Measurements from ENCODE around the gene OTUD5.
A peak's percentile ranks its signal among the peaks of the same experiment; 100 is the strongest.
"Not testable (repeated sequence)": the region's sequence is repeated elsewhere in the genome, so short reads cannot be mapped to it uniquely, and the experiment has no call there.

The OTUD5 gene

GRCh38 chrX:48894891-48895290 is 62.5 kb downstream of the OTUD5 start:
- no peak for TF ChIP-seq CTCF (conservative IDR thresholded peaks at IDR 0.05; ENCODE audit: low read depth)
- POLR2A ChIA-PET (ENCODE audit: low non-redundant PET), result no interaction called here
- CTCF ChIA-PET, result no interaction called here
- DNase-seq (ENCODE audit: low spot score), result no peak
- no peak overlapping the region for H3K27ac ChIP-seq

GRCh38 chrX:48893556-48894348 is 63.7 kb downstream of the OTUD5 start:
- no peak overlapping the region for H3K27ac ChIP-seq
- POLR2A ChIA-PET (ENCODE audit: low non-redundant PET), result no interaction called here
- DNase-seq (ENCODE audit: low spot score), result no peak
- TF ChIP-seq CTCF (conservative IDR thresholded peaks at IDR 0.05; ENCODE audit: low read depth), result no peak
- CTCF ChIA-PET, result no interaction called here

- H3K27ac ChIP-seq, result peak overlapping the region; percentile 81; the same call in 1 of the 2 replicates
- ChIA-PET POLR2A (ENCODE audit: low non-redundant PET) (no interaction called here), CTCF (no interaction called here)
- TF ChIP-seq CTCF (conservative IDR thresholded peaks at IDR 0.05; ENCODE audit: low read depth), result no peak
- DNase-seq (ENCODE audit: low spot score), result no peak
Observed at GRCh38 chrX:48892896-48893295, 64.5 kb downstream of the OTUD5 start.

GRCh38 chrX:48891402-48892288 is 65.8 kb downstream of the OTUD5 start:
- peak; percentile 37 for TF ChIP-seq CTCF (conservative IDR thresholded peaks at IDR 0.05; ENCODE audit: low read depth)
- POLR2A ChIA-PET (ENCODE audit: low non-redundant PET), result no interaction called here
- DNase-seq (ENCODE audit: low spot score), result peak; percentile 69
- peak overlapping the region; percentile 81 for H3K27ac ChIP-seq
- CTCF ChIA-PET, result interaction anchor here (0.5 to 0.7 kb wide), 3 partner anchors 23 to 136 kb away, joined by 3 to 4 read pairs (median 3); no protein-coding TSS in a partner anchor

DNA sequence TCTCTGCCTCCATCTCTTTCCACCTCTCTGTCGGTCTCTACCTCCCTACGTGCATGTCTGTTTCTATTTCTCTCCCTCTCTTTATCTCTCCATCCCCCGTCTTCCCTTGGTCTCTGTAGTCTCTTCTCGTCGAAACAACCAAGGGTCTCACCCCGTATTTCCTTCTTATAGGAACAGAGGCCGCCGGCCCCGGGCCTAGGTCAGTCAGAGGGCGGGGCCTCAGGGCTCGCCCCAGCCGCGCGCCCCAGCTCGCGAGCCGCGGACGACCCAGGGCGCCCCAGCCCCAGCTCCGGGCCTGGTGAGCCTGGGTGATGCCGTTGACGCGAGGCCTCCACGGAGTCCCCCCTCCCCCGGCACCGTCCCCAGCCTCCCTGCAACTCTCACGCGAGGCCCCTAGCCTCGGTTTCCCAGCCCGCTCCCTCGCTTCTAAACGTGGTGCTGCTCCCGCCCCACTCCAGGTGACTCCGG is 66.4 kb downstream of the OTUD5 start:
- ChIA-PET POLR2A (ENCODE audit: low non-redundant PET) (no interaction called here), CTCF (interaction anchor here (0.5 to 0.7 kb wide), 4 partner anchors 22 to 135 kb away, joined by 3 to 4 read pairs (median 3); no protein-coding TSS in a partner anchor)
- DNase-seq (ENCODE audit: low spot score), result no peak
- H3K27ac ChIP-seq, result peak overlapping the region; percentile 81
- TF ChIP-seq CTCF (conservative IDR thresholded peaks at IDR 0.05; ENCODE audit: low read depth), result no peak

- no peak for TF ChIP-seq CTCF (conservative IDR thresholded peaks at IDR 0.05; ENCODE audit: low read depth)
- ChIA-PET POLR2A (ENCODE audit: low non-redundant PET) (no interaction called here), CTCF (interaction anchor here (0.7 kb wide), 1 partner anchor 65 kb away, joined by 3 read pairs; no protein-coding TSS in a partner anchor)
- H3K27ac ChIP-seq, result peak overlapping the region; percentile 81
- no peak for DNase-seq (ENCODE audit: low spot score)
Observed at GRCh38 chrX:48890296-48890925, 67.0 kb downstream of the OTUD5 start.

GRCh38 chrX:48886586-48886985 is 70.8 kb downstream of the OTUD5 start:
- POLR2A ChIA-PET (ENCODE audit: low non-redundant PET); DNase-seq (ENCODE audit: low spot score); CTCF ChIA-PET; H3K27ac ChIP-seq: not testable (repeated sequence)

All from RWPE1 (cell line).